A549 treated with AZD9567 at 1 μM for 4 hours (cell line): ENCODE data around the gene OR8H2. TPM values are rescaled to one million over a fixed set of nuclear protein-coding genes. Genes with fewer than 3 reads are reported as not detected.

Experiments
- total RNA-seq: library from RNA; stranded (reverse); fragments of 200-300 nt; extraction: Qiagen RNA extraction; gene quantifications from 5 replicates; pipeline ENCODE4 v1.2.3, GENCODE V29; 2022; ENCODE audit not compliant: insufficient read depth

Gene OR8H2
- total RNA-seq: not detected in 5 replicates

DNA sequence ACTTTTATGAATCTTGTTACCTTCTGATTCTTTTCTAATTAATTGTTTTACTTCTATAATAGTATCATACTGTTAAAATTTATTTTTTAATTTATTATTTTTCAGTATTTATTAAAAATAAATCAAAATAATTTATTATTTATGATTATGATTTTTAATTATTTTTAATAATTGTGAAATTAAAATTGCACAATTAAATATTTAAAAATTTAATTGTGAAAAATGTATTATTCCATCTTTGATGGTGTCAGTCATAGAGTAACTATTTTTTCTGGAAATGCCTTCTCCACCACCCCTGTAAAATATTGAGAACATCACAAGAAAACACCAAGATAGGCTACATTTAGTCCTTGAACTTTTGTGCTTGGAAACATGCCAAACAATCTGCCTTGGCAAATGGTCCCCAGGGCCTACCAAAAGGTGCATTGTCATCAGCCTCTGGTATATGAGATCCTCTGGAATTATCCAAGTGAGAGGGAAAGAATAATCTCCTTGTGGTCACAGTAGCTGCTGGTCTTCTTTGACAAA lies at the start of gene OR8H2:
Gene OR8H2 (plus strand): TSS at position 478 of the 528 bp plus-strand sequence. CDS start 1,356 bp downstream, outside the sequence.

GRCh38 chr11:56093008-56093407 lies 10.5 kb upstream of the OR8H2 start, which contains the start of gene OR8I2:
Gene OR8I2, plus strand, starts transcription at chr11:56093308. Its CDS starts 0 bp downstream, at chr11:56093308.

DNA sequence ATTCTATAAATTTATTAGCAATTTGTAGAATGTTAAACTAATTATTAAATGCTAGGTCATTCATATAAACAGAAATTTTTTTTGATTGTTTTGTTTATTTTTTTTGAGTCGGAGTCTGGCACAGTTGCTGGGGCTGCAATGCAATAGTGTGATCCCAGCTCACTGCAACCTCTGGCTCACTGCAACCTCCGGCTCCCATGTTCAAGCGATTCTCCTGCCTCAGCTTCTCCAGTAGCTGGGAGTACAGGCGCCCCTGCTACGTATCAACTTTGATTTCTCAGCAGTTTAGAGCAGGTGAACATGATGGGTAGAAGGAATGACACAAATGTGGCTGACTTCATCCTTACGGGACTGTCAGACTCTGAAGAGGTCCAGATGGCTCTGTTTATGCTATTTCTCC lies 18.6 kb downstream of the OR8H2 start, which contains the start of gene OR8H3:
Gene OR8H3 (plus strand): TSS at position 301 of the 400 bp plus-strand sequence. CDS start 0 bp downstream, at position 301.

GRCh38 chr11:56140151-56140661 lies 36.7 kb downstream of the OR8H2 start, which contains the start of gene OR8J3:
Gene OR8J3, minus strand, starts transcription at chr11:56140201. Its CDS starts 2,483 bp downstream, at chr11:56137718.

Other genes starting within 250 kb of the OR8H2 start
- gene TRIM51, start 220.4 kb upstream of the OR8H2 start, total RNA-seq: not detected in 5 replicates
- gene OR5W2, start 189.1 kb upstream of the OR8H2 start, total RNA-seq: not detected in 5 replicates
- not detected in 5 replicates for gene OR5I1, start 167.3 kb upstream of the OR8H2 start, total RNA-seq
- not detected in 5 replicates for gene OR10AG1, start 133.7 kb upstream of the OR8H2 start, total RNA-seq
- not detected in 5 replicates for gene OR5F1, start 109.1 kb upstream of the OR8H2 start, total RNA-seq
- not detected in 5 replicates for gene OR5AS1, start 76.0 kb upstream of the OR8H2 start, total RNA-seq
- gene OR8I2, start 10.4 kb upstream of the OR8H2 start, total RNA-seq: not detected in 5 replicates
- not detected in 5 replicates for gene OR8H3, start 18.7 kb downstream of the OR8H2 start, total RNA-seq
- gene OR8J3, start 36.5 kb downstream of the OR8H2 start, total RNA-seq: not detected in 5 replicates
- not detected in 5 replicates for gene OR8K5, start 56.6 kb downstream of the OR8H2 start, total RNA-seq
- not detected in 5 replicates for gene OR5J2, start 72.9 kb downstream of the OR8H2 start, total RNA-seq
- gene OR5T2, start 130.6 kb downstream of the OR8H2 start, total RNA-seq: not detected in 5 replicates
- gene OR5T3, start 148.6 kb downstream of the OR8H2 start, total RNA-seq: not detected in 5 replicates
- gene OR5T1, start 170.5 kb downstream of the OR8H2 start, total RNA-seq: not detected in 5 replicates
- not detected in 5 replicates for gene OR8H1, start 188.6 kb downstream of the OR8H2 start, total RNA-seq
- gene OR8K3, start 211.5 kb downstream of the OR8H2 start, total RNA-seq: not detected in 5 replicates
- not detected in 5 replicates for gene OR8K1, start 242.4 kb downstream of the OR8H2 start, total RNA-seq